ENCODE measurements around the gene KCNK1. TPM values are rescaled to one million over a fixed set of nuclear protein-coding genes. Genes with fewer than 3 reads are reported as not detected.

KCNK1 gene
- total and polyA plus RNA-seq, 2 of the 4 experiments (the other 2 are of a cell fraction) = 0.90 to 1.6 TPM

GRCh38 chr1:233671286-233671685 is 57.4 kb downstream of the KCNK1 start:
- BruUV-seq (replicated peaks) = no TSS peak
- dilution Hi-C loops (cut with HindIII; ENCODE audit: low sequenced_read_pairs, unreplicated experiment) = no loop called here
- H3K27me3 ChIP-seq (ENCODE audit: control insufficient read depth, insufficient read depth, low read length) = no peaks in the 10 kb centered on the region
- DNase-seq (no peak), ATAC-seq (ENCODE audit: low read depth) (no peak)
- no peaks in the 10 kb centered on the region for H3K4me1 ChIP-seq (ENCODE audit: control insufficient read depth, insufficient read depth, low read length)
- no peak overlapping the region for H3K4me2 ChIP-seq (ENCODE audit: low read depth, low read length)
- no peak overlapping the region for H2BK5ac ChIP-seq (ENCODE audit: low read depth, low read length, poor library complexity, severe bottlenecking)
- H4K91ac ChIP-seq (ENCODE audit: insufficient read depth, low read depth, low read length) = no peak overlapping the region
- no peaks in the 10 kb centered on the region for H3K79me1 ChIP-seq (ENCODE audit: low read depth in 1 of 2, low read length in 2 of 2)
- H3K56ac ChIP-seq (ENCODE audit: extremely low read depth, insufficient read depth, low read length) = no peak overlapping the region
- H3K9ac ChIP-seq (ENCODE audit: low read depth, low read length) = no peak overlapping the region
- in situ Hi-C loops (cut with MboI; ENCODE audit: low sequenced_read_pairs) = no loop called here
- H3K9me3 ChIP-seq (ENCODE audit: control insufficient read depth, insufficient read depth, low read length) = peaks cover 12% of the 10 kb centered on the region
- TF ChIP-seq FOS (IDR thresholded peaks at IDR 0.05; ENCODE audit: low read depth, low read length) (no peak), CHD1 (IDR thresholded peaks at IDR 0.05; ENCODE audit: low read depth, low read length) (no peak), RAD21 (IDR thresholded peaks at IDR 0.05; ENCODE audit: low read length) (no peak), CTCF (conservative IDR thresholded peaks at IDR 0.05; ENCODE audit: low read depth, low read length) (no peak), CEBPB (IDR thresholded peaks at IDR 0.05; ENCODE audit: low read depth, low read length) (no peak), POLR2A (IDR thresholded peaks at IDR 0.05; ENCODE audit: low read depth, low read length) (no peak), BHLHE40 (IDR thresholded peaks at IDR 0.05; ENCODE audit: low read depth, low read length) (no peak), SMC3 (IDR thresholded peaks at IDR 0.05; ENCODE audit: low read depth, low read length) (no peak), RCOR1 (IDR thresholded peaks at IDR 0.05; ENCODE audit: insufficient replicate concordance, low read length) (no peak), ELK1 (IDR thresholded peaks at IDR 0.05; ENCODE audit: borderline replicate concordance, low read depth, low read length) (no peak), MAZ (IDR thresholded peaks at IDR 0.05; ENCODE audit: borderline replicate concordance, low read depth, low read length) (no peak), NFE2L2 (IDR thresholded peaks at IDR 0.05; ENCODE audit: low read depth, low read length) (no peak), USF2 (IDR thresholded peaks at IDR 0.05; ENCODE audit: low read depth, low read length) (no peak), MXI1 (IDR thresholded peaks at IDR 0.05; ENCODE audit: borderline replicate concordance, low read depth, low read length) (no peak), MAFK (IDR thresholded peaks at IDR 0.05; ENCODE audit: low read depth, low read length) (no peak), RFX5 (IDR thresholded peaks at IDR 0.05; ENCODE audit: low read depth, low read length) (no peak)
- H2AK9ac ChIP-seq (replicated peaks; ENCODE audit: low read depth, low read length, poor library complexity) = no peak overlapping the region
- H4K5ac ChIP-seq (ENCODE audit: low read depth, low read length) = no peak overlapping the region
- no CpG with 5 or more reads among the region's 5 CpGs for WGBS, 2 experiments (ENCODE audit: extremely low coverage in 2 of 2, insufficient read length in 1 of 2)
- no peak overlapping the region for H3K4me3 ChIP-seq (ENCODE audit: insufficient read depth, low read depth, low read length)
- CTCF ChIA-PET = no interaction called here
- H3K23ac ChIP-seq (ENCODE audit: low read depth, low read length) = no peak overlapping the region
- intact Hi-C loops (cut with micrococcal nuclease) = no loop called here
- no peak overlapping the region for H3K27ac ChIP-seq (ENCODE audit: insufficient read depth, low read length)
- H3K14ac ChIP-seq (replicated peaks; ENCODE audit: low read depth, low read length) = no peak overlapping the region
- POLR2A ChIA-PET (ENCODE audit: unreplicated experiment) = no interaction called here
- no peak overlapping the region for H4K8ac ChIP-seq (ENCODE audit: low read depth in 2 of 2, low read length in 2 of 2)
- no peak overlapping the region for H2AFZ ChIP-seq (replicated peaks; ENCODE audit: low read length, poor library complexity)
- no peak overlapping the region for H2AK5ac ChIP-seq (ENCODE audit: low read depth, low read length)
- no peaks in the 10 kb centered on the region for H3K9me1 ChIP-seq (ENCODE audit: insufficient read depth, low read length)
- no peaks in the 10 kb centered on the region for H4K20me1 ChIP-seq (ENCODE audit: insufficient read depth, low read length)
- H2BK120ac ChIP-seq (ENCODE audit: low read depth, low read length) = no peak overlapping the region
- no peak overlapping the region for H3K18ac ChIP-seq (ENCODE audit: low read depth, low read length)
- no peak overlapping the region for H2BK15ac ChIP-seq (ENCODE audit: low read depth, low read length)
- H2BK20ac ChIP-seq (ENCODE audit: low read depth, low read length) = no peak overlapping the region
- no peaks in the 10 kb centered on the region for H3K36me3 ChIP-seq (ENCODE audit: control insufficient read depth, insufficient read depth, low read length)
- no peak overlapping the region for H3K4ac ChIP-seq (ENCODE audit: low read depth, low read length)

Data from IMR-90 (cell line).